Measurements from ENCODE around the gene ADH5.

Gene ADH5

GRCh38 chr4:99135541-99136162, 47.1 kb upstream of the ADH5 start (continued):
- no peak for TF ChIP-seq PRDM2 (tag by site-specific recombination; IDR thresholded peaks at IDR 0.05; ENCODE audit: borderline replicate concordance)
- no peak for TF ChIP-seq HOXA7 (CRISPR knock-in tag; IDR thresholded peaks at IDR 0.05; ENCODE audit: borderline replicate concordance)
- no peak for TF ChIP-seq ZNF521 (tag by site-specific recombination; IDR thresholded peaks at IDR 0.05)
- TF ChIP-seq ZNF140 (tag by site-specific recombination; IDR thresholded peaks at IDR 0.05), result no peak
- no peak for TF ChIP-seq ZNF433 (tag by site-specific recombination; IDR thresholded peaks at IDR 0.05; ENCODE audit: low read depth)
- TF ChIP-seq ZNF791 (tag by site-specific recombination; IDR thresholded peaks at IDR 0.05), result no peak
- TF ChIP-seq ZBTB10 (tag by site-specific recombination; IDR thresholded peaks at IDR 0.05), result no peak
- no peak for TF ChIP-seq ZSCAN4 (tag by site-specific recombination; IDR thresholded peaks at IDR 0.05)
- TF ChIP-seq ZFP41 (tag by site-specific recombination; IDR thresholded peaks at IDR 0.05; ENCODE audit: borderline replicate concordance), result no peak

- POLR2A ChIA-PET, result no interaction called here
- TF ChIP-seq ZBTB11 (tag by site-specific recombination; conservative IDR thresholded peaks at IDR 0.05; ENCODE audit: low read depth) (no peak), YY1 (tag by site-specific recombination; IDR thresholded peaks at IDR 0.05) (no peak)
- Histone ChIP-seq H3K9me3 (ENCODE audit: control insufficient read depth, insufficient read depth, low read depth, low read length) (no peaks in the 10 kb centered on the region), H3K4me1 (ENCODE audit: control insufficient read depth, insufficient read depth, low read length) (no peaks in the 10 kb centered on the region), H3K27ac (ENCODE audit: extremely low read depth, low read depth, low read length) (no peak overlapping the region), H3K4me3 (ENCODE audit: low read depth, low read length) (no peak overlapping the region), H3K36me3 (ENCODE audit: control insufficient read depth in 2 of 2, insufficient read depth in 1 of 2, low read length in 2 of 2) (no peaks in the 10 kb centered on the region)
- CTCF ChIA-PET, result no interaction called here
Observed at GRCh38 chr4:99134586-99134985, 46.0 kb upstream of the ADH5 start.
